Activated CD4-positive, alpha-beta T cell treated with anti-CD3 and anti-CD28 coated beads, Interleukin-2, Interleukin-6, amounts not matched to agents 100 ng/mL and 50 ng/mL, durations not matched to agents 16 hours and 8 hours (primary cell): ENCODE measurements around the gene COL5A1.
"Not testable (repeated sequence)": the region's sequence is repeated elsewhere in the genome, so short reads cannot be mapped to it uniquely, and the experiment has no call there.

ENCODE experiments used
- DNase-seq: peaks from one replicate; pipeline ENCODE4 v3.0.0-alpha.2; 2020

The COL5A1 gene

DNA sequence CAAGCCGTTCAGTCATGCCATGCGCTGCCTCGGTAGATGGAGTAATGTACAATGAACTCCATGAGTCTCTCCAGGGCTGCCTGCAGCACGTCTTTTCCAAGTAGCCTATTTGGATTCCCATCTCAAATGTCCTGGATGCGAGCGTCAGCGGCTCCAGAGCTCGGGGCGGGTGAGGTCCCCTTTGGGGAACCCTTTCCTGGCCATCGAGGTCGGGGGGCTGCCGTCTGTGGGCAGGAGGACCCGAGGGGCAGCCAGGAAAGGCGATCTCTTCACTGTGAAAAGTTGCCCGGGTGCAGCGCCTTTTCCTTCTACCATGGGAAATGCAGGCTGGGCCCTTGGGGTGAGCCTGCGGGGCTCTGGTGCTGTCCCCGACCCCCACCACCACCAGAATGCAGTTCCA is 202.1 kb downstream of the COL5A1 start:
- DNase-seq = no peak

DNA sequence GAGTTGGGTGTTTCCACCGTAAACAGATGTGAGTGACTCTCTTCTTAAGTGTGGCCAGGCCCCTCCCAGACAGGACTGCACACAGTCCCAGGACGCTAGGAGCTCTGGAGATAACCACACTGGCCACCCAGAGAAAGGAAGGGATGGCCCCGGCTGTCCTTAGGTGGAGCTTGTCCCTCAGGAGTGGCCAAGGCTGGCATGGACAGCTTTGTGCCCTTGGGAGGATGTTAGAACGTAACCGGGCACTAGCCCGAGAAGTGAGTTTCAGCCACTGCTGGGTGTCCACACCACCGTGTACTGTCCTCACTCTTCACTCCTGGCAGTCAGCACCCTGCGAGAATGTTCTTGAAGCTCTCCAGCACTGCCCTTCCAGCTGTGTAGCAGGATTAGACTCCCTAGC is 203.2 kb downstream of the COL5A1 start:
- no peak for DNase-seq

DNA sequence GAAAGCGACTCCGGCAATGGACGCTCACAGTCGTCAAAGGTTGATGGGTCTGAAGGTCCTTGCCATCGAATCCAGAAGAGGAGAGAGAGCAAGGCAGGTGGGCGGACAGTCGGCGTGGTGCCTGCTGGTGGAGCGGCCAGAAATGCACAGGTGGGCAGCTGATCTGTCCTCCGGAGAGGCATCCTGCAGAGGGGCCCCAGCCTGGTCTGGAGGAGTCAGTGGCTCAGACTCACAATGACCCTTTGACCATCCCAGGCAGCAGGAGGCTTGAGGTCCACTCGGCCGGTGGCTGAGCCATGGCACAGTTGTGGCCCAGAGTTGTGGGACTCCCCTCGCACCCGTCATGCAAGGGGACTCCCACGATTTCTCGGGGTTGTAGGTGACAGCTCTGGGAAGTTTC is 204.6 kb downstream of the COL5A1 start:
- no peak for DNase-seq

DNA sequence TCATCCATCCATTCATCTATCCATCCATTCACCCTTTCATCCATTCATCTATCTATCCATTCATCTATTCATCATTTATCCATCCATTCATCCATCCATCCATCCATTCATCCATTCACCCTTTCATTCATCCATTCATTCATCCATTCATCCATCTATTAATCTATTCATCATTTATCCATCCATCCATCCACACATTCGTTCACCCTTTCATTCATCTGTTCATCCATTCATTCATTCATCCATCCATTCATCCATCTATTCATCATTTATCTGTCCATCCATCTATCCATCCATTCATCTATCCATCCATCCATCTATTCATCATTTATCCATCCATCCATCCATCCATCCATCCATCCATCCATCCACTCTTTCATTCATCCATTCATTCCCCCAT is 205.1 kb downstream of the COL5A1 start:
- DNase-seq = no peak

DNA sequence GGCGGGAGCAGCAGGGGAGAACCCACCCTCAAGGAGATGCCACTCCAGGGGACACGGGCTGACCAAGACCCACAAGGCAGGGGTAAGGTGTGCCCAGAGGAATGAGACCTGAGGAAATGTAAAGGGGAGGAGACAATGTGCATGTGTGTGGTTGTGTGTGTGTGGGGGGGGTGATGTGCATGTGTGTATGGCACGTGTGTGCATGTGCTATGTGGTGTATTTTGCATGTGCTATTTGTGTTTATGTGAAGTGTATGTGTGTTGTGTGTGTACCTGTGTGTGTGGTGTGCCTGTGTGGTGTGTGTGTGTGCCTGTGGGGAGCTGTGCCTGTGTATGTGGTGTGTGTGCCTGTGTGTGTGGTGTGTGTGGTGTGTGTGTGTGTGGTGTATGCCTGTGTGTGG is 205.5 kb downstream of the COL5A1 start:
- no peak for DNase-seq

DNA sequence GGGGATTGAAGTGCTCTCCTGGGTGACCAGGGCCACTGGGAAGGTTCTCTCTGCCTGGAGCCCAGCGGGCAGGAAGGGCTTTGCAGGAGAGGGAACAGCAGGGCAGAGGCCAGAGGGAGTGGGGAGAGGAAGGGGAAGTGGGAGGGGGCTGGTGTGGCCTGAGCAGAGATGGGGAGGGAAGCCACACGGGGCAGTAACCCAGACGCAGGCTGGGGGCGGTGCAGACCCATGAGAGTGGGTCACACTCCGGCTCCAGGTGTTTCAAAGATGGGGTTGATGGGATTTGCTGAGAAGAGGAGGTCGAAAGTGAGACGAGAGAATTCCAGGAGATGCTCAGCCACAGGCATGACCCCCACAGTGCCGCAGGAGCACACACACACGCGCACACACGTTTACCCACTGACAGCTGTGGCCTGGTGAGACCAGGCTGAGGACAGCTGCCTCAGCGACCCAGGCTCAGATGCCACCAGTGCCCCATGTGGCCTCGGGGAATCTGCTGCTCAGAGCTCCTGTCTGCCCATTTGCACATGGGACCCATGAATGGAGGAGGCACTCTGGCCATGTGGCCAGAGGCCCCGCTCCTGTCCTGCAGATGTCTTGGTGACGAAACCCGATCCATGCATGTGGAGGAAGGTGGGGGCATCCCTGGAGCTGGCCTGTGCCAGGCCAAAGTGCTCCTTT is 206.3 kb downstream of the COL5A1 start:
- no peak for DNase-seq

DNA sequence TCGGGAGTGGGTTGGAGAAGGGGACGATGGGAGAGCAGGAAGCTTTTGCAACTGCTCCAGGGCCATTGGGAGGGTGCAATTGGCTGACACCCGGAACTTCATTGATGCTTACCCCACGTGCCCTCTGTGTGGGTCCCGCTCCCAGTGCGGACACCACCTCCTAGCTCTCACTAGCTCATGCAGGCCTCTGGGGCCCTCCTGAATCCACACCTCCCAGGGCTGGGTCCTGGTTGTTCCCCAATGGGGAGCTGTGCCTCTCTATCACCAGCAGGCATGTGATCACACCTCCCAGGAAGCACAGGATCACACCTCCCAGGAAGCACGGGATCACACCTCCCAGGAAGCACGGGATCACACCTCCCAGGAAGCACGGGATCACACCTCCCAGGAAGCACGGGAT is 206.9 kb downstream of the COL5A1 start:
- DNase-seq = no peak

DNA sequence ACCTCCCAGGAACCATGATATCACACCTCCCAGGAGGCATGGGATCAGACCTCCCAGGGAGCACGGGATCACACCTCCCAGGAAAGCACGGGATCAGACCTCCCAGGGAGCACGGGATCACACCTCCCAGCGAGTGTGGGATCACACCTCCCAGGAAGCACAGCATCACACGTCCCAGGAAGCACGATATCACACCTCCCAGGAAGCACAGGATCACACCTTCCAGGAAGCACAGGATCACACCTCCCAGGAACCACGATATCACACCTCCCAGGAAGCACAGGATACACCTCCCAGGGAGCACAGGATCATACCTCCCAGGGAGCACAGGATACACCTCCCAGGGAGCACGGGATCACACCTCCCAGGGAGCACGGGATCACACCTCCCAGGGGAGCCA is 209.0 kb downstream of the COL5A1 start:
- no peak for DNase-seq

DNA sequence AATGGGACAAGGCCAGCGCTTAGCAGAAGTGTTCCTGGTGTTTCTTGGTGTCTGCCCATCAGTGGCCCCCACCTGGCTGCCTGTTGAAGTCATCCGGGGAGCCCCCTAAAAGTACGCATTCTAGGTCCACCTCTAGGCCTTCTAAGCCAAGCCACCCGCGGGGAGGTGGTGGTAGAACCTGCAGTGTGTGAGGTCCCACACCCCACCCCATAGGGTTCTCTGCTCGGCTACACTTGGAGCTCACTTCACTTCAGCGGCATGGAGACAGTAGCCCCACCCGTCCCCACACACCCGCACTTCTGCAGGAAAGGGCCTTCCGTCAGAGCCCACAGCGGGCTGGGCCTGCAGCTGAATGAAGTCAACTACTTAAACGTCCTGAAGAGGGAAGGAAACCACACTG is 209.4 kb downstream of the COL5A1 start:
- no peak for DNase-seq

DNA sequence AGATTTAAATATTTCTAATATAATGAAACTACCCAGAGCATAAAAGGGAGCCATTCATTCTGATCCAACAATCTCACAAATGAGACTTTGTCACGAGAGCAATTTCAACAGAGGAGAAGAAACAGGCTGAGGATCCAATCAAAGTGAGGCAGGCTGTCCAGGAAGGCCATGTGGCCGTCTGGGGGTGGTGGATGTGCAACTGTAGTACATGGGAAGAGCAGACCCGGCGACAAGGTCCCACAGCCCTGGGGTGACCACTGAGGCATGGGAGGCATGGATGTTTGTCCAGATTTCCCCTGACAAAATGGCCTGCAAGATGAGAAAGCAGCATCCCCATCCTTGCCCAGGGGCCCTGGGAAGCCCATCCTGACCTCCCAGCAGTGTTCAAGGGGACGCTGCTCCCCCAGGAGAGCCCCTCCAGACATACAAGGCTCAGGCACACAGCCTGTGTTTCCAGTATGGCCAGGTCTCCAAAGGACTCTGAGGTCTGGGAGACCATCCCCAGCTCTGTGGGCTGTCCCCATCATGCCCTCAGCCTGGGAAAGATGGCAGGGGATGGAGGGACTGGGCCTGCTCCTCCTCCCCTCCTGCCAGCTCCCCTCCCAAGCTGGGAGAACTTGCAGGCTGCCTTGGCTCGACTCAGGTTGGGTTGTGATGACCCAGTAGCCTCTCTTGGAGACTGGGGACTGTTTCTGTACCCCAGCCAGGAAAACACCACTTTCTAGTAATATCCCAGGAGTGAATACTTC is 211.5 kb downstream of the COL5A1 start:
- DNase-seq = no peak

DNA sequence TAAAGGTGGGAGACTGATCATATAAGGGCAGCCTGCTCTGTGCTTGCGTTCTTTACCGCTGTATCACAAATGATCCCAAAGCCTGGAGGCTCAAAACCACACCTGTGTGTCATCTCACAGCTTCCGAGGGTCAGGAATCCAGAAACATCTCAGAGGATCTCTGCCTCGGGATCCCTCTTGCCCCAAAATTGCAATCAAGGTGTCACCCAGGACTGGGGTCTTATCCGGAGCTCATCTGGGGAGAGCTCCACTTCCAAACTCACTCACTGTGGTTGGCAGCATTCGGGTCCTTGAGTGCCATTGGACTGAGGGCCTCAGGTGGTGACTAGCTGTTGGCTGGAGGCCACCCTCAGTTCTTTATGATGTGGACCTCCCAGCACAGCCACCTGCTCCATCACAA is 212.3 kb downstream of the COL5A1 start:
- no peak for DNase-seq

DNA sequence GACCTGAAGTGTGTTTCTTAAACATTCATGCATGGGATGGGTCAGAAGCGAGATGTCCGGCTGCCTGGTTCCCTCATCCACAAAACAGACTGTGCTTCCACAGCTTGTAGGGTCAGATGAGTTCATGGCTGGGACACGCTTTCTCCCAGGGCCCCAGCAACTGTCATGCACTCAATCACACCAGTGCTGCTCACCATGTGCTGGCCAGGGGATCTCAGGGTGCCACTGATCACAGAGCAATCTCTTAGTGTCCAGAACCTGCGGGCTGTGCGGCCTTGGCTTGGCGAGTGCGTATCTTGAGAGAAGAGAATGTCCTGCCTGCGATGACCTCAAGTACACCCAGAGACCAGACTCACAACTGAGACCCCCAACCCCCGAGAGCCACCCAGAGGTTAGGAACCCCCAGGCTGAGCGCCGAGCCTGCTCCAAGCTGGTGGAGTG is 213.0 kb downstream of the COL5A1 start:
- no peak for DNase-seq

DNA sequence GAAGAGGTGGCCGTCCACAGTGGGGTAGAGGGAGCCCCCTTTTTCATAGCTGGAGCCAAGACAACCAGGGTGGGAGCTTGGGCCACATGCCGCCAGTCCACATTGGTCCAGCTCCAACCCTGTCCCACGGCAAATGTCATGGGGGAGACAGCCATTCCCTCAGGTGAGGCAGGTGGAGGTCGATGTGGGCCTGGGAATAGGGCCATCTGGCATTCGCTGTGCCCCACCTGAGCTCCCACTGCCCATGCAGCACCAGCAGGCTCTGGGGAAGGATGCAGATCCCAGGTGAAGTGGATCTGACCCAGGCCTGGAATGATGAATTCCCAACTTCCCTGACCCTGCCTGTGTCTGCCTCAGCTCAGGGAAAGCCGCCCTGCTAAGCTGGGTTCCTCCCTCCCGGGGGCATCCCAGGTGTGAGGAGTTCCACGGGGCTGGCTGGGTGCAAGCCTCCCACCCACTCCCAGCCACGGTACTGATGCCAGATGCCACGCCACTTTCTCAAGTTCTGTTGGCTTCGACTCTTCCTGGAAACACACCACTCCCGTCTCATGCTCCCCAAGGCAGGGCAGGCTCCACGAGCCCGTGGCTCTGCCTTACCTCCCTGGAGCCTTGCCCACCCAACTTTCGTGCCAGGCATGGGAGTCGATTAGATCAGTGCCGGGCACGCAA is 213.8 kb downstream of the COL5A1 start:
- DNase-seq = no peak

DNA sequence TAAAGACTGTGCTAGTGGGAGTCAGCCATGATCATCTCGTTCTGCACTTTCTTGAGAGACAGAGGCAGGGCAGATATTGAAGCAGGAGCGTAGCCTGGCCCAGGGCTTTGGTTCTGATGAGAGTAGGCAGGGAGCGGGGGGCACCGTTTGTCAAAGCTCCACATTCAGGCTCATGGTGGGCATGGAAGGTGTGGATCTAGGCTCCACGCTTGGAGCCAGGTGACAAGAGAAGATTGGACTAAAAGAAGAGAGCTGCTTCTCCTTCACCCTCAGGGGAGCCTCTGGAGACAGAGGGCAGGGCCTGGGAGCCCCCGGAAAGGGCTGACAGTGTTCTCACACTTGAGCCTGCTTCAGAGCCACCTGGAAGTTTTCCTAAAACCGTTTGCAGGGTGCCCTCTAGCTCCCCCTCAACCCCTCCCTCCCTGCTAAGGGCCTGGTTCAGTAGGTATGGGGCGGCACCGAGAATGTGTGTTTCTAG is 214.3 kb downstream of the COL5A1 start:
- no peak for DNase-seq

DNA sequence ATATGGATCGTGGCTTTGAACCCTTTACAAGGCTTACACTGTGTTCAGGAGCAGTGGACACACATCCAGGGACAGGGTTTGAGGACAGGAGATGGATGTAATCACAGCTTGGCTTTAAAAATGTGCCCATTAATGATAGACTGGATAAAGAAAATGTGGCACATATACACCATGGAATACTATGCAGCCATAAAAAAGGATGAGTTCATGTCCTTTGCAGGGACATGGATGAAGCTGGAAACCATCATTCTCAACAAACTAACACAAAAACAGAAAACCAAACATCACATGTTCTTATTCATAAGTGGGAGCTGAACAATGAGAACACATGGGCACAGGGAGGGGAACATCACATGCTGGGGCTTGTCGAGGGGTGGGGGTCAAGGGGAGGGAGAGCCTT is 215.8 kb downstream of the COL5A1 start:
- not testable (repeated sequence) for DNase-seq

DNA sequence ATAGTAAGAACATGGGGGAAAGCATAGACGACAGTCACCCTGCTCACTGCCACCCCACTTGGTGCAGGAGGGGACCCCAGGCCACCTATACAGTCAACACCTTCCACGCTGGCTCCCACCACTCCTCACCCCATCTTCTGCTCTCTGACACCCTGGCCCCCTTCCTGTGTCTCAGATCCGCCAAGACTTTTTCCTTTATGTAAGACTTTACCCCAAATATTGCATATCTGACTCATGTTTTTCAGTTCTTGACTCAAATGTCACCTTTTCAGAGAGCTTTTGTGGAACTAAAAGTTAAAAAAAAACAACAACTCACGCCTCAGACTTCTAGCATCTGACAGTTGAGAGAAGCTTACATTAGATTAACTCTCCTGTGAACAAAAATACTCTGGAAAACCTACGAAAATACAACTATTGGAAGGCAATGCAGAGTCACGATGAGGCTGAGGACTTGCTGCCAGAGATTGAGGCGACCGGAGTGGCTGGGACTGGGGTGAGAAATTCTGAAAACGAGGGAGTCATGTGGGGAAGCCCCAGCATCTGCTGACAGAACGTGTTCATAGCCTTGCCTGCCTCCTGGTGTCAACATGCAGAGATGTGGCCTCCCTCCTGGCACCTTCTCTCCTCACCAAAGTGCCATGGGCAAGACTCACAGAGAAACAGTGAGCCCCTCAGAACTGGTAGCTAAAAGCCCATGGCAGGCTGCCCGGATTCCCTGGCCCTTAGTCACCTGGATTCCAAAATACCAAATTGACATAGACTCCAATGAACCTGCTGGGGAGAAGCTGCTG is 216.6 kb downstream of the COL5A1 start:
- peak; percentile 86 for DNase-seq

DNA sequence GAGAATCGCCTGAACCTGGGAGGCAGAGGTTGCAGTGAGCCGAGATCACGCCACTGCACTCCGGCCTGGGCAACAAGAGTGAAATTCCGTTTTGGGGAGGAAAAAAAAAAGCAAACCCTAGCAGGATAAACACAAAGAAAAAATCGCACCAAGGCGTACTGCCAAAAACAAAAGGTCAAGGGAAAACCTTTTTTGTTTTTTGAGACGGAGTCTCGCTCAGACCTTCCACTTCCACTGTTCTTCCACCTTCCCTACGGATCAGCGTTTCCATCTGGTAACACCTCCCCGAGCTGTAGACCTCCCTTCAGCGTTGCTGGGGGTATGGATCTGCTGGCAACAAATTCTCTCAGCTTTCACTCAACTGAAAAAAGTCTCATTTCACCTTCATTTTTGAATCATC is 218.9 kb downstream of the COL5A1 start:
- DNase-seq = no peak

DNA sequence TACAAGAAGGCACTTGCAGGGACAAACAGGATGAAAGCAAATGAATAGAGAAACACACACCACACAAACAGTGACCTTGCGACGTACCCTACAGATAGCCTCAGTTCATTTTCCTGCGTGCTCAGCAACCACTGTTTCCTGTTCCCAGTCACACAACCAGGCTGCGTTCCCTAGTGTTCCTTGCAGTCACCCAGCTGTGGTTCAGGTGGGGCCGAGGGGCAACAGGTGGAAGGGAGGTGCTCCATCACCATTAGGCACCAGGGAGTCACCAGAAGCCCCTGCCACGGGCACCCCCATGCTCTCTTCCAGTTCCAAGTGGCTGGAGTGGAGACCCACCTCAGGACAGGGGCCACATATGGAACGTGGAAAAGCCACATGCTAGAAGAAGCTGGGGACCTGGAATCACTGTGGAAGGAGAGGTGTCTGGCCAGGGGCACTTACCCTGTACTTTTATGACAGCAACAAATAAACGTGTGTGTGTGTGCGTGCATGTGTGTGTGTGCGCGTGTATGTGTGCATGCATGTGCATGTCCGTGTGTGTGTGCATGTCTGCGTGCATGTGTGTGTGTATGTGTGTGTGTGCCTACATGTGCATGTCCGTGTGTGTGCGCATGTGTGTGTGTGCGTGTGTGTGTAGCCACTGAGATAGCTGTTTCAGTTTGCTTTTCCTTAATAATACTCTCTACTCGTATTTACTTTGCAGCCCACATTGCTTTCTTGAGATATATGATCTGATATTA is 220.2 kb downstream of the COL5A1 start:
- DNase-seq = no peak

DNA sequence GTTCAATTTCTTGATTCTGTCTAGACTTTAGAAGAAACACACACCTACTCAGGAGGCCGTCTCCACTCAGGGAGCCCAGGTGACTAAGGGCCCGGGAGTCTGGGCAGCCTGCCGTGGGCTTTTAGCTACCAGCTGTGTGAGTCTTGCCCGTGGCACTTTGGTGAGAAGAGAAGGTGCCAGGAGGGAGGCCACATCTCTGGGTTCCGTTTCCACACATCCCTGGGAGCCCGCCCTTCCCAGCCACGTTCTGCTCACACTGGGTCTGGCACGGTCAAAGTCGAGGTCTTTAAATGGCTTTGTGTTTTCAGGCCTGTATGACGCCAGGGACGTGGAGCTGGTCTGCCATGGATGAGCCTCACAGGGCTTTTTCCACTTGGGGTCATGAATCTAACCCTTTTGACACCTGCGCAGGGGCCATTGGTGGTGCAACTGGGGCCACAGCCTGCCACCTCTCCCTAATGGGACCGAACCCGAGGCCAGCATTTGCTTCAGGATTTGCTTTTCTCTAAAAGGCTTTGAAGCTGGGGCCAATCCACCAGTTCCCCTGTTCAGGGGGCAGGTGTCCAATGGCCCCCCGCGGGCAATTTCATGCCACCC is 221.8 kb downstream of the COL5A1 start:
- DNase-seq = no peak

DNA sequence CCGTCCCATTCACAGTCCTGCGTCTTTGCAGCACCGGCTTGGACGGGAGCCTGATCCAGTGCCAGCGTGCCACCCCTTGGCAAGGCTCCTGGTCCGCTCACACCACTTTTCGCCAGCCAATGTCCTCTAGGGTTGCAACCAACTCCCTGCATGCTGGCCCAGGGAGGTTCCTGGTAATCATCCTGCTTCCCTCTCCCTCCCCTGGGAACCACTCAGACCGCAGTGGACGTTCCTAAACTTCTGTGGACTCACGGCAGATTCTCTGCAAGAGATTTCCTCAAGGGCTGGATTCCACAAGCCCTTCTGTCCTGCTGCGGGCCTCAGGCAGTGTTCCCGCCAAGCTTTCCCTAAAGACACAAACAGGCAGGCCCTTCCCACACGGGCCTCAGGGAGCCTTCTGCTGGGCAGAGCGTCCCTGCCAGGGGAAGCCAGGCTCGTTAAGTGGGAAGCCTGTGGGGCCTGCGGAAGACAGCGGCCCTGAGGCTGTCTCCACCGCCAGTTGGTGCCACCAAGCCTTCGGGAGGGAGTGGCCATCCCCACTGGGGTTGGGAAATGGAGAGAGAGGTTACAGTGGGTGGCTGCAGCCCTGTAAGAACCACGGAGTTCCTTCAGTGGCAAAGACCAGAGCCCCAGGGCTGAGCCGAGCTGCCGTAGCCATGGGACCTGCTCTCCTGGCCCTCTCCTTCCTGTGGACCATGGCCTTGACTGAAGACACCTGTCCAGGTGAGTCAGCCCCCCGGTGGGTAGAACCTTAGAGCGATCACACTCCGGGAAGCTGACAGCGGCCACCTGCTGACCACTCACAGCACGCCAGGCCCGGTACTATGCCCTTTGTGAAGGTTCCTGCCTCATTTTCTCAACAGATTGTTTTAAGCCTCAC is 222.6 kb downstream of the COL5A1 start:
- DNase-seq = no peak

DNA sequence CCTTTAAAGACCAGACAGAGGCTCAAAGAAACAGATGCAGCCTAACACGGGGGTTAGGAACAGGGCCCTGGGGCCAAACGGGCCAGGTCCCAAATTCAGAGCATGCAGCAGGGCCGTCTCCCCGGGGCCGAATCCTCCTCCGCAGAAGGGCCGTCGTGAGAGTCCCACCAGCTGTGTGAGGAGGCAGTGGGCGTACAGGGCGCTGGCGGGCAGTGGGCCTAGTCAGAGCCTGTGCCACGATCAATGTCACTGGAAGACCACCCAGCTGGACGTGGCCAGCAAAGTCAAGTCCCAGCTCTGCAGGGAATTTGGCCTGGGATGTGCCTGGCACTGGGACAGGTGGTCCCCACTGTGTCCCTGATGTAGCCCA is 223.2 kb downstream of the COL5A1 start:
- DNase-seq = no peak
